Mammary epithelial cell (primary cell): ENCODE measurements around the gene BPIFB6.

ENCODE experiments used
- CTCF ChIP-seq, 2 donors: IDR thresholded peaks in 1 of 2; conservative IDR thresholded peaks in 1 of 2; 2 replicates each; pipeline ENCODE4 v1.5.1; 2011 to 2012; ENCODE audit warnings: inconsistent platforms in 2 of 2, low read length in 2 of 2, mild to moderate bottlenecking in 2 of 2, control low read depth in 1 of 2, low read depth in 1 of 2; ENCODE audit not compliant: insufficient read depth in 1 of 2; ENCODE audit errors: extremely low read depth in 1 of 2
- EZH2 ChIP-seq: IDR thresholded peaks from 2 replicates; pipeline ENCODE4 v1.6.1; 2012; ENCODE audit warnings: low read length, inconsistent platforms, borderline replicate concordance

DNA sequence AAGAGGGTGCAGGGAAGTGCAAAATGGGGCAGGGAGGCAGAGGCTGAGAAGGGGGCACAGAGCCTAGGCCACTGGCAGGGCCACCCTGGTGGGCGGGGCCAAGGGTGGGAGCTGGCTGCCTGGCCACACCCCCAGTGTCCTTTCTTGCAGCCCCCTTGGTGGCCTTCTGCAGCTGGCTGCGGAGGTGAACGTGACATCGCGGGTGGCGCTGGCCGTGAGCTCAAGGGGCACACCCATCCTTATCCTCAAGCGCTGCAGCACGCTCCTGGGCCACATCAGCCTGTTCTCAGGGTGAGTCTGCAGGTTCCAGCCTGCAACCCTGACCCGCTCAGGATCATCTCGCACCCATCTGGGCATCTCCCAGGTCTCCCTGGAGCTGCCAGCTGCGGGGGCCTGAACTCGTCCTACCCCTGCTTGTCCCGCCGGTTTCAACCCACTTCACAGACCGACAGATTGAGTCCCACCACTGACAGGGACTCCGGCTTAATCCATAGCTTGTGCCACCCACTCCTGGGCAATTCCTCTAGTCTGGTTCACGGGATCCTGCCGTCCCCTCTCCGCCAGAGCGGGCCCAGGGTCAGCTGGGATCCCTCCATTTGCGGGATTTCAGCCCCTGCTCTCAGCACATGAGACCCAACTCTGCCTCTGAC, 28.4 kb downstream of the BPIFB6 start:
- TF ChIP-seq EZH2 (no peak), CTCF (conservative IDR thresholded peaks at IDR 0.05 in 1 of 2, IDR thresholded peaks at IDR 0.05 in 1 of 2; ENCODE audit: extremely low read depth in 1 of 2, insufficient read depth in 1 of 2, low read depth in 1 of 2, low read length in 2 of 2) (no peak)
